Natural killer cell (primary cell): ENCODE data around the gene TMEM135. TPM values are rescaled to one million over a fixed set of nuclear protein-coding genes. Genes with fewer than 3 reads are reported as not detected.

Experiments used
- ATAC-seq, 3 donors: fragments of 150-1000 bp in 2 of 3; fragments of 200-7000 bp in 1 of 3; cut with Tn5 transposase; 1 replicate in 1 of 3; 2 replicates in 2 of 3; pipeline ENCODE4 v1.10.0; 2021; ENCODE audit warnings: mild to moderate bottlenecking in 2 of 3, moderate library complexity in 2 of 3
- DNase-seq, 2 donors: peaks; one replicate each; pipeline versions ENCODE4 v3.0.0 to v3.0.0-alpha.2; 2013 to 2021; ENCODE audit warnings: mixed read lengths in 1 of 2
- H3K27ac ChIP-seq: one replicate; pipeline ENCODE4 v1.5.1; 2013; ENCODE audit warnings: mild to moderate bottlenecking, low read length
- H3K27me3 ChIP-seq: one replicate; pipeline ENCODE4 v1.6.1; 2013; ENCODE audit warnings: low read length; ENCODE audit not compliant: control insufficient read depth, insufficient read depth
- H3K36me3 ChIP-seq: one replicate; pipeline ENCODE4 v1.6.1; 2013; ENCODE audit warnings: low read length; ENCODE audit not compliant: control insufficient read depth, insufficient read depth
- H3K4me1 ChIP-seq: one replicate; pipeline ENCODE4 v1.6.1; 2013; ENCODE audit warnings: low read length; ENCODE audit not compliant: control insufficient read depth, insufficient read depth
- H3K4me3 ChIP-seq: one replicate; pipeline ENCODE4 v1.5.1; 2013; ENCODE audit warnings: low read length
- H3K9me3 ChIP-seq: one replicate; pipeline ENCODE4 v1.6.1; 2013; ENCODE audit warnings: low read length; ENCODE audit not compliant: control insufficient read depth, insufficient read depth
- H3K27ac Mint-ChIP-seq, 2 donors: one replicate each; pipeline ENCODE4 v1.8.0; 2022; ENCODE audit warnings: mild to moderate bottlenecking in 2 of 2, mixed read lengths in 2 of 2, moderate library complexity in 1 of 2
- H3K27me3 Mint-ChIP-seq, 2 donors: one replicate each; pipeline ENCODE4 v1.8.0; 2022; ENCODE audit warnings: low read depth in 2 of 2, mixed read lengths in 2 of 2
- H3K36me3 Mint-ChIP-seq: one replicate; pipeline ENCODE4 v1.8.0; 2022; ENCODE audit warnings: mixed read lengths
- H3K4me1 Mint-ChIP-seq, 2 donors: one replicate each; pipeline ENCODE4 v1.8.0; 2022; ENCODE audit warnings: mixed read lengths in 2 of 2
- H3K4me3 Mint-ChIP-seq: one replicate; pipeline ENCODE4 v1.8.0; 2022; ENCODE audit warnings: mild to moderate bottlenecking, moderate library complexity, mixed read lengths
- H3K9me3 Mint-ChIP-seq, 2 donors: one replicate each; pipeline ENCODE4 v1.8.0; 2022; ENCODE audit warnings: mixed read lengths in 2 of 2
- CTCF ChIP-seq: fragments of 200-600 bp; IDR thresholded peaks from one replicate; pipeline ENCODE4 v1.8.0; 2022; ENCODE audit warnings: antibody characterized with exemption
- WGBS: methylation state at CpG from one replicate; pipeline ENCODE4 v1.1.7; 2013; ENCODE audit warnings: missing lambda C conversion rate; ENCODE audit not compliant: insufficient coverage; 5-methylcytosine and 5-hydroxymethylcytosine counted together
- intact Hi-C: fragments of 100-400 bp; cut with micrococcal nuclease; formaldehyde crosslinking; loops from one replicate; pipeline ENCODE4 v1.14.2; 2022
- total RNA-seq, 4 donors: library from RNA; stranded (reverse); fragments of 120-200 nt in 1 of 4; gene quantifications; one replicate each; pipeline versions ENCODE4 v1.2.3 to v1.2.4, GENCODE V29; 2013 to 2022

Gene TMEM135
- total RNA-seq, 3 donors from 2014 or later (not counting 1 experiment from before 2014, with no cell fraction given): 18.8 to 42.0 (median 36.1) TPM

- Histone ChIP-seq H3K4me3 (no peak overlapping the region), H3K27me3 (no peaks in the 10 kb centered on the region), H3K36me3 (no peaks in the 10 kb centered on the region), H3K27ac (no peak overlapping the region), H3K9me3 (no peaks in the 10 kb centered on the region), H3K4me1 (no peaks in the 10 kb centered on the region)
- Mint-ChIP-seq H3K4me3 (no peak overlapping the region), H3K27ac (no peak overlapping the region), H3K27me3 (no peaks in the 10 kb centered on the region), H3K36me3 (no peaks in the 10 kb centered on the region), H3K9me3 (no peaks in the 10 kb centered on the region), H3K4me1 (peaks cover 6 to 7% of the 10 kb centered on the region in 2 donors)
- TF ChIP-seq CTCF: no peak
- ATAC-seq (no peak), DNase-seq (no peak)
- 89% methylated on average over 3 of the region's 5 CpGs for WGBS
- intact Hi-C loops: no loop called here
Measured at GRCh38 chr11:87013912-87014825, 23.6 kb upstream of the TMEM135 start.

- H3K4me1 ChIP-seq: no peaks in the 10 kb centered on the region
- no peak overlapping the region for H3K4me3 ChIP-seq
- Mint-ChIP-seq H3K27ac (no peak overlapping the region), H3K27me3 (peaks cover 0 to 7% of the 10 kb centered on the region in 2 donors), H3K36me3 (no peaks in the 10 kb centered on the region), H3K4me3 (no peak overlapping the region), H3K4me1 (peaks cover 6 to 7% of the 10 kb centered on the region in 2 donors), H3K9me3 (no peaks in the 10 kb centered on the region)
- TF ChIP-seq CTCF: no peak
- no peaks in the 10 kb centered on the region for H3K27me3 ChIP-seq
- no peaks in the 10 kb centered on the region for H3K36me3 ChIP-seq
- WGBS: 94% methylated on average over 10 of the region's 10 CpGs
- H3K27ac ChIP-seq: no peak overlapping the region
- ATAC-seq (no peak), DNase-seq (no peak)
- no peaks in the 10 kb centered on the region for H3K9me3 ChIP-seq
- intact Hi-C loops: no loop called here
Measured at GRCh38 chr11:87015645-87016044, 22.1 kb upstream of the TMEM135 start.

GRCh38 chr11:87019613-87020271 is 18.0 kb upstream of the TMEM135 start:
- Mint-ChIP-seq H3K4me1 (peaks cover 6 to 7% of the 10 kb centered on the region in 2 donors), H3K36me3 (no peaks in the 10 kb centered on the region), H3K4me3 (no peak overlapping the region), H3K27ac (no peak overlapping the region), H3K9me3 (no peaks in the 10 kb centered on the region), H3K27me3 (peaks cover 6 to 19% of the 10 kb centered on the region in 2 donors)
- no peak overlapping the region for H3K4me3 ChIP-seq
- WGBS: 71% methylated on average over 1 of the region's 1 CpG
- H3K36me3 ChIP-seq: no peaks in the 10 kb centered on the region
- no peaks in the 10 kb centered on the region for H3K4me1 ChIP-seq
- DNase-seq: no peak
- no peaks in the 10 kb centered on the region for H3K9me3 ChIP-seq
- H3K27ac ChIP-seq: no peak overlapping the region
- ATAC-seq: no peak
- no peaks in the 10 kb centered on the region for H3K27me3 ChIP-seq
- no peak for TF ChIP-seq CTCF
- intact Hi-C loops: no loop called here
